ENCODE measurements around the gene HES5. TPM values are rescaled to one million over a fixed set of nuclear protein-coding genes. Genes with fewer than 3 reads are reported as not detected.

The HES5 gene
- total and polyA plus RNA-seq, 2 of the 4 experiments (the other 2 are of a cell fraction), result not detected

DNA sequence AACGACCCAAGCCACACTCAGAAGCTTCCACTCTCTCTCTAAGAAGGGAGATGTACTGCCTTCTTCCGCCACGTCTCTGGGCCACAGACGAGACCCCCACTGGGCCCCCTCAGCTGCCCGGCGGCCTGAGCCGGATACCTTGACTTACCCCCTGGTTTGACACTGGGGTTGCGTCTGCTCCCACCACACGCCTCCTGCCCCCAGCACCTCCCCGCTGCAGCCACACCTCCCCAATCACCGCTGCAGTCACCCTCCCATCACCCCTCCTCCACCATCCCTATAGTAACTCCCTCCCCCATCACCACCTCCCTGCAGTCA lies 14.3 kb downstream of the HES5 start:
- TF ChIP-seq SMC3 (IDR thresholded peaks at IDR 0.05; ENCODE audit: low read depth, low read length) (no peak), ELK1 (IDR thresholded peaks at IDR 0.05; ENCODE audit: borderline replicate concordance, low read depth, low read length) (no peak), CEBPB (IDR thresholded peaks at IDR 0.05; ENCODE audit: low read depth, low read length) (no peak), MAFK (IDR thresholded peaks at IDR 0.05; ENCODE audit: low read depth, low read length) (no peak), MXI1 (IDR thresholded peaks at IDR 0.05; ENCODE audit: borderline replicate concordance, low read depth, low read length) (no peak), CHD1 (IDR thresholded peaks at IDR 0.05; ENCODE audit: low read depth, low read length) (no peak), RAD21 (IDR thresholded peaks at IDR 0.05; ENCODE audit: low read length) (no peak), MAZ (IDR thresholded peaks at IDR 0.05; ENCODE audit: borderline replicate concordance, low read depth, low read length) (no peak), NFE2L2 (IDR thresholded peaks at IDR 0.05; ENCODE audit: low read depth, low read length) (no peak), FOS (IDR thresholded peaks at IDR 0.05; ENCODE audit: low read depth, low read length) (no peak), RFX5 (IDR thresholded peaks at IDR 0.05; ENCODE audit: low read depth, low read length) (no peak), RCOR1 (IDR thresholded peaks at IDR 0.05; ENCODE audit: insufficient replicate concordance, low read length) (no peak), BHLHE40 (IDR thresholded peaks at IDR 0.05; ENCODE audit: low read depth, low read length) (no peak), POLR2A (IDR thresholded peaks at IDR 0.05; ENCODE audit: low read depth, low read length) (no peak)
- TF ChIP-seq, protein P1, sequence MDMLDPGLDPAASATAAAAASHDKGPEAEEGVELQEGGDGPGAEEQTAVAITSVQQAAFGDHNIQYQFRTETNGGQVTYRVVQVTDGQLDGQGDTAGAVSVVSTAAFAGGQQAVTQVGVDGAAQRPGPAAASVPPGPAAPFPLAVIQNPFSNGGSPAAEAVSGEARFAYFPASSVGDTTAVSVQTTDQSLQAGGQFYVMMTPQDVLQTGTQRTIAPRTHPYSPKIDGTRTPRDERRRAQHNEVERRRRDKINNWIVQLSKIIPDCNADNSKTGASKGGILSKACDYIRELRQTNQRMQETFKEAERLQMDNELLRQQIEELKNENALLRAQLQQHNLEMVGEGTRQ (IDR thresholded peaks at IDR 0.05; ENCODE audit: low read depth, low read length), result no peak
- TF ChIP-seq, protein P2, sequence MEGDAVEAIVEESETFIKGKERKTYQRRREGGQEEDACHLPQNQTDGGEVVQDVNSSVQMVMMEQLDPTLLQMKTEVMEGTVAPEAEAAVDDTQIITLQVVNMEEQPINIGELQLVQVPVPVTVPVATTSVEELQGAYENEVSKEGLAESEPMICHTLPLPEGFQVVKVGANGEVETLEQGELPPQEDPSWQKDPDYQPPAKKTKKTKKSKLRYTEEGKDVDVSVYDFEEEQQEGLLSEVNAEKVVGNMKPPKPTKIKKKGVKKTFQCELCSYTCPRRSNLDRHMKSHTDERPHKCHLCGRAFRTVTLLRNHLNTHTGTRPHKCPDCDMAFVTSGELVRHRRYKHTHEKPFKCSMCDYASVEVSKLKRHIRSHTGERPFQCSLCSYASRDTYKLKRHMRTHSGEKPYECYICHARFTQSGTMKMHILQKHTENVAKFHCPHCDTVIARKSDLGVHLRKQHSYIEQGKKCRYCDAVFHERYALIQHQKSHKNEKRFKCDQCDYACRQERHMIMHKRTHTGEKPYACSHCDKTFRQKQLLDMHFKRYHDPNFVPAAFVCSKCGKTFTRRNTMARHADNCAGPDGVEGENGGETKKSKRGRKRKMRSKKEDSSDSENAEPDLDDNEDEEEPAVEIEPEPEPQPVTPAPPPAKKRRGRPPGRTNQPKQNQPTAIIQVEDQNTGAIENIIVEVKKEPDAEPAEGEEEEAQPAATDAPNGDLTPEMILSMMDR (conservative IDR thresholded peaks at IDR 0.05; ENCODE audit: low read depth, low read length), result no peak
- WGBS, 2 experiments (ENCODE audit: extremely low coverage in 2 of 2, insufficient read length in 1 of 2), result 93% methylated on average over 6 of the region's 11 CpGs; no CpG with 5 or more reads in 1 of the 2 experiments
- ATAC-seq (ENCODE audit: low read depth) (no peak), DNase-seq (no peak)
- Histone ChIP-seq H3K27ac (ENCODE audit: insufficient read depth, low read length) (no peak overlapping the region), H4K20me1 (ENCODE audit: insufficient read depth, low read length) (peaks cover 3% of the 10 kb centered on the region), H3K27me3 (ENCODE audit: control insufficient read depth, insufficient read depth, low read length) (no peaks in the 10 kb centered on the region), H2AFZ (replicated peaks; ENCODE audit: low read length, poor library complexity) (no peak overlapping the region), H4K91ac (ENCODE audit: insufficient read depth, low read depth, low read length) (no peak overlapping the region), H3K14ac (replicated peaks; ENCODE audit: low read depth, low read length) (no peak overlapping the region), H3K56ac (ENCODE audit: extremely low read depth, insufficient read depth, low read length) (no peak overlapping the region), H3K4me1 (ENCODE audit: control insufficient read depth, insufficient read depth, low read length) (no peaks in the 10 kb centered on the region), H2BK20ac (ENCODE audit: low read depth, low read length) (no peak overlapping the region), H4K8ac (ENCODE audit: low read depth in 2 of 2, low read length in 2 of 2) (no peak overlapping the region), H3K4me2 (ENCODE audit: low read depth, low read length) (no peak overlapping the region), H2AK9ac (replicated peaks; ENCODE audit: low read depth, low read length, poor library complexity) (no peak overlapping the region), H3K36me3 (ENCODE audit: control insufficient read depth, insufficient read depth, low read length) (peaks cover 88% of the 10 kb centered on the region), H4K5ac (ENCODE audit: low read depth, low read length) (no peak overlapping the region), H3K9me3 (ENCODE audit: control insufficient read depth, insufficient read depth, low read length) (no peaks in the 10 kb centered on the region), H3K18ac (ENCODE audit: low read depth, low read length) (no peak overlapping the region), H3K79me1 (ENCODE audit: low read depth in 1 of 2, low read length in 2 of 2) (peaks cover 0 to 16% of the 10 kb centered on the region in 2 experiments; a peak in 2 of 4 replicates), H2BK5ac (ENCODE audit: low read depth, low read length, poor library complexity, severe bottlenecking) (no peak overlapping the region), H3K4me3 (ENCODE audit: insufficient read depth, low read depth, low read length) (no peak overlapping the region), H3K23ac (ENCODE audit: low read depth, low read length) (no peak overlapping the region), H3K4ac (ENCODE audit: low read depth, low read length) (no peak overlapping the region), H2BK15ac (ENCODE audit: low read depth, low read length) (no peak overlapping the region), H2AK5ac (ENCODE audit: low read depth, low read length) (no peak overlapping the region), H3K9me1 (ENCODE audit: insufficient read depth, low read length) (no peaks in the 10 kb centered on the region), H3K9ac (ENCODE audit: low read depth, low read length) (no peak overlapping the region), H2BK120ac (ENCODE audit: low read depth, low read length) (no peak overlapping the region)
- no TSS peak for BruUV-seq (replicated peaks)
- dilution Hi-C loops (cut with HindIII; ENCODE audit: low sequenced_read_pairs, unreplicated experiment) (no loop called here), in situ Hi-C loops (cut with MboI; ENCODE audit: low sequenced_read_pairs) (no loop called here), intact Hi-C loops (cut with micrococcal nuclease) (no loop called here)
- ChIA-PET POLR2A (ENCODE audit: unreplicated experiment) (no interaction called here), CTCF (no interaction called here)
